ENCODE results near the gene ZNF621. TPM values are rescaled to one million over a fixed set of nuclear protein-coding genes. Genes with fewer than 3 reads are reported as not detected.
A peak's percentile ranks its signal among the peaks of the same experiment; 100 is the strongest.
"Not testable (repeated sequence)": the region's sequence is repeated elsewhere in the genome, so short reads cannot be mapped to it uniquely, and the experiment has no call there.

The ZNF621 gene
- total RNA-seq, 1 donor from 2014 or later: 8.7 TPM

DNA sequence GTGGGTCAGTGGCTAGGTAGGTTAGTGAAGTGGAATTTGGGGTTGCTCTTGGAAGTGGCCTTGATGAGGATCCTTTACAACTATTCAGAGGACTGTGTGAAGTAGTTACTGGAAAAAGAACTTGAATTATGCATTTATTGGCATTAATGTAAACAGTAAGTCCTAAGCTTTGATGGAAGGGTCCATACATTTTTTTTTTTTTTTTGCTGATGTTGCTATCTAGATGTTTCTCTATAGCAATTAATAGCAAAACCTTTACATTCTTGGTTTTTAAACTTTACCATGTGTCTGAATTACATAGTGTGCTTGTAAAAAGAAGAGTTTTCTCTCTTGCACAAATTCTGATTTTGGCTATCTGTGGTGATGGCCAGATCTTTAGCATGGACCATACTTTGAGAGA, 9.5 kb downstream of the ZNF621 start:
- DNase-seq (ENCODE audit: low read depth): no peak

DNA sequence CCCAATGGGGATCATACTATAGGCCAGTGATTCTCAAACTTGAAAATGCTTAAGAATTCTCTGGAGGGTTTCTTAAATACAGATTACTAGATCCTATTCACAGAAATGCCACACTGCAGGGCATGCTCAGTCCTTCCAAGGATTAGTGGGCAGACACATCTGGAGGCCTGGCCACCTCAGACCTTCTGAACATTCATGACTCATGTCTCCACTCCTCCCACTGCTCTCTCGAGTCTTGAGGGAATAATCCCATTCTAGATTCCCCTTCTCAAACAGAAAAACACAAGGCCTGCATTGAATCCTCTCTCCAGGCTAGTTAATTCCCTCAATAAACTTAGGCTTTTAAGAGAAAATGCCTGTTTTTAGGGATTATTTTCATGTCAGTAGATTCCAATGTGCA, 22.1 kb downstream of the ZNF621 start:
- peak; percentile 79 for DNase-seq (ENCODE audit: low read depth)

DNA sequence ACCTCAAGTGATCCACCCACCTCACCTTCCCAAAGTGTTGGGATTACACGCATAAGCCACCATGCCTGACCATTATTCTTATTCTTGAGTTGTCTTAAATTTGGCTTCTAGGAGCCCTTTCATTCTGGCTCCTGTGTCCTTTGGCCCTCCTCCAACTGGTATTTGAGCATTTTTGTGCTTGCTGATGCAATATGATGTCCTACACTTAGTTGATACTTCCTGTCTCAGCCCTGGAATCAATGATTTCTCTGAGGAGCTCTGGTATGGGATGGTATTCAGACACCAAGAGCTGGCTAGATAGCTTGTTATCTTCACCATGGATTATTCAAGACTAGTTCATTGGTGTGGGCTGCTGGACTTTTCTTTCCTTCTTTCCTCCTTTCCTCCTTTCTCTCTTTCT, 25.4 kb downstream of the ZNF621 start:
- DNase-seq (ENCODE audit: low read depth): no peak

DNA sequence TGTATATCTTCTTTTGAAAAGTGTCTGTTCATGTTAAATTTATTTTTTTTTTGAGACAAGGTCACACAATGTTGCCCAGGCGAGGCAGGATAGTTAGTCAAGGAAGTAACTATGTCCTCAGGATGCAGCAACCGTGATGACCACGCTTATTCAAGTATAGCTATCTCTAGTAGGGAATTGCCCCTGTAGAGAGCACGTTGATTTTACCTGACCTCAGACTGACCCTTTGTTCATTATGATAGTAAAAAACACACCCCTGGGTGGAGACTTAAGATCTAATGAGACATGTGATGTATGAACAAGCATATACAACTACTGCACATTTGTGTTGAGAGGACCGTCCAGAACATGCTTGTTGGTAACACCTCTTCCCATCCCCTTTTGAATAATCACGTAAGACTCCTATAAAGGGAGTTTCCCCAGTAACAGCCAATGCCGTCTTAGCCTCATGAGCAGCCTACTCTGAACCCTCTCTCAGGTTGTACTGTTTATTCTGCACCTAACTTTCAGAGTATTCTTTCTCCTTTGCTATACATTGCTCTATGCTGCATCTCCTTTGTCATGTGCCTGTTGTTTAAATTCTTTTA, 32.9 kb downstream of the ZNF621 start:
- DNase-seq (ENCODE audit: low read depth): no peak

DNA sequence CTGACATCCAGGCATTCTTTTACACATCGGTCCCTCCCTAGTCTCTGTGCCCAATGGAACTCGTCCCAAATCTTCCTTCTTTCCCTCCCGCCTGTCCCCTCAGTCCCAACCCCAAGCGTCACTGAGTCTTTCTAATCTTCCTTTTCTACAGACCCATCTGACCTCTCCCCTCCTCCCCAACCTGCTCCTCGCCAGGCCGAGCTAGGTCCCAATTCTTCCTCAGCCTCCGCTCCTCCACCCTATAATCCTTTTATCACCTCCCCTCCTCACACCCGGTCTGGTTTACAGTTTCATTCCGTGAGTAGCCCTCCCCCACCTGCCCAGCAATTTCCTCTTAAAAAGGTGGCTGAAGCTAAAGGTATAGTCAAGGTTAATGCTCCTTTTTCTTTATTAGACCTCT, 37.7 kb downstream of the ZNF621 start:
- not testable (repeated sequence) for DNase-seq (ENCODE audit: low read depth)

DNA sequence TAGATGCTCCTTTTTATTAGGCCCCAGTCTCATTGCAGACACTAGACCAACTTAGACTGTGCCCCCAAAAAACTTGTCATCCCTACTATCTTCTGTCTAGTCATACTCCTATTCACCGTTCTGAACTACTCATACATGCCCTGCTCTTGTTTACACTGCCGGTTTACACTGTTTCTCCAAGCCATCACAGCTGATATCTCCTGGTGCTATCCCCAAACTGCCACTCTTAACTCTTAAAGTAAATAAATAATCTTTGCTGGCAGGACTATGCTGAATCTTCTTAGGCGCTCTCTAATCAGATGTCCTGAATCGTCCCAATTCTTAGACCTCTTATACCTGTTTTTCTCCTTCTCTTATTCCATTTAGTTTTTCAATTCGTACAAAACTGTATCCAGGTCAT, 40.9 kb downstream of the ZNF621 start:
- not testable (repeated sequence) for DNase-seq (ENCODE audit: low read depth)

DNA sequence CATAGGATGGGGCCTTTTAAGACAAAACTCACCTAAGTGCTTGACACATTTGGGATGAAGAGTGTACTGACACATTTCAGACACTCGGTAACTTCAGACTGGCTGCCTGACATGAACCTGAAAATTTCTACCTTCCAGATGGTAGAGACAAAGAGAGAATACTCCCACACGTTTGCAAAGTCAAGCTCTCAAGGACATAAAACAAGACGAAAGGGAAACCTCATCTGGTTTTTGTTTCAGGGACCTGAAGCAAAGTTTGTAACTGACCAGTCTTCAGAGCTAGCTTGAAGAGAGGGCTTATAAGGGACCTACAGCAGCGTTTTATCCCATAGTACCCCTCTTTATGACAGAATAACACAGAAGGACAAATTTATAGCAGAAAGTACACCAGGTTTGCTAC, 41.9 kb downstream of the ZNF621 start:
- DNase-seq (ENCODE audit: low read depth): no peak

DNA sequence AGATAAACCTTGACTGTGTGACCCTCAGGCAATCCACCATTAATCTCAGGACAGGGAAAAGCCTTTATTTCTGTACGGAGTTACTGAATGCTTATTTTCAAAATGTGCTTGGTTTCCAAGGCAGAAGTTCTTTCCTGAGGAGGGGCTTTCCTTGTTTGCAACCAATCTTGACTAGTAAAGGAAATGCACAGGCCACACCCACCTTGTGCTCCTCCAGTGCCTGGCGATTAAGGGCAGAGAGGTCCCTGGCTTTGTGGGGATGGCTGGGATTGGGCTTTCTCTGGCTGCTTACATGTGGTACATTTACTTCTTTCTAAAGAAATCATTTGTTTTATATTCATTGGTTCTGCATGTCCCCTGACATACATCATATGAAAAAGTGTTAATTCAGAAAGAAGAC, 47.8 kb downstream of the ZNF621 start:
- no peak for DNase-seq (ENCODE audit: low read depth)

DNA sequence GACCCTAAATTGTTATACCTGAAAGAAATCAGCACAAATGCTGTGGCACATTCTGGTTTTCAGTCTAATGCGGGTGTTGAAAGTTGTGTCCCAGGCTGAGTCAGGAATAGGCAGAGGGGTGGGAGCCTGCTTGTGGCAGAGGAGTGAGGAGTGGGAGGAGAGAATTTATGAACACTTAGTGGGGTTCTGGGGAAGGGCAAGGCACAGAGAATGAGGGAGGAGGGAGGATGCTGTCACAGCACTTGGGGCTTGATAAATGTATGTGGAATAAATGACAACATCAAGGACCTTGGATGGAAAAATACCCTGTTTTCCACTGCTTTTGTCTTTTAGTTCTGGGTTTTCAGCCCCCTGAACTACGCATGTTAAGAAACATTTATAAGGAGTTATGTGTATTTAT, 49.3 kb downstream of the ZNF621 start:
- DNase-seq (ENCODE audit: low read depth): no peak

DNA sequence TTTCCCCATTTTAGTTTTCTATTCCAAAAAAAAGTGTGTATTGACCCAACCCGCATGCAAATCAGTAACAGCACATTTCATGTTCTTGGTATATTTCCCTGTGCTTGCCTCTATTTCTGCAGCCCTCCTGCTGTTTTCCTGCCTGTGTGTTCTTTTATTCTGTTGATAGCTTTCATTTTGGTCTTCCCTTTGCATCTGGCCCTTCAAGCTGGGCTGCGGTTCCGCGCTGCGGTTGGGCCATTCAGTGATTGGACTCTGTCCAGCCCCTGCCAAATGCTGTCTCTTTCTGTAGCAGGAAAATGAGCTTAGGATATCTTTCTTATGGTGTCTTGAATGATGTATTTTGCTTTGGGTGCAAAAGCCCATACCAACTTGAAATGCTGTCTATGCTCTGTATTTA, 49.9 kb downstream of the ZNF621 start:
- peak; percentile 86 for DNase-seq (ENCODE audit: low read depth)

DNA sequence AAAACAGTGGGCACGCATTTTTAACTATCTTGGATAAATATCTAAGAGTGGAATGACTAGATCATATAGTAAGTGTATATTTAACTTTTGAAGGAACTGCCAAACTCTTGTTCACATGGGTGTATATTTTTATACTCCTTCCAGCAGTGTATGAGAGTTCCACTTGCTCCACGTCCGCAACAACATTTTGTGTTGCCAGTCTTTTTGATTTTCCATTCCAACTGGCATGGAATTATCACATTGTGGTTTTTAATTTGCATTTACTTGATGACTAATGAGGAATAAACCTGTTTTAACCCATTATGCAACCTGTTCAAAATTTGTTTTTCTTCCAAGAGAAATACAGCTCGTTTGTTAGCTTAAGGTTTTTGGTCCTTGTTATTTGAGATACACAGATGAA, 51.6 kb downstream of the ZNF621 start:
- DNase-seq (ENCODE audit: low read depth): no peak

DNA sequence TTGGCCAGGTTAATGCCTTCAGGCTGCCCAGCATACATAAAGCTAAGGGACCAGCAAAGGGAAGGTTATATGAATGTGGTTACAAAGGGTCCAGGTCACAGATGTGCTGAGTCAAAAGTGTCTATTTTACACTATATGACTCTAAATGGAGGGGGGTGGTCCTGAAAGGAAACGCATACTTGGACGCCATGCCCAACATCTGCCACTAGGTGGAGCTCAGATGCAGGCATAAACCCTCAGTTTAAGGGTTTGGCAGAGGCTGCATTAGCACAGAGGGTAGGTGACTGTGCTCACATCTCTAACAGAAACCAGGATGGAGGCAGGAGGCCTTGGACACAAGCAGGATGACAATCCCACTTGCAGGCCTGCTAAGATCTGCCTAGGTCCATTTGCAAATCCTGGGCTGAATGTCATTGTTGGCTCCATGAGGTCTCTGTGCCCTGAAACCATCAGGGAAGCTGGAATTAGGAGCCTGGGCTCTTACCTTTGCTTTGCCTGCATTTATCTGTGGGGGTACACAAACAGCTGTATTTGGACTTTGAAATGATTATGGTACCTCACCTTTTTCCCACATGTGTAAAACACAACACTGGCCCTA, 55.8 kb downstream of the ZNF621 start:
- peak; percentile 78 for DNase-seq (ENCODE audit: low read depth)

DNA sequence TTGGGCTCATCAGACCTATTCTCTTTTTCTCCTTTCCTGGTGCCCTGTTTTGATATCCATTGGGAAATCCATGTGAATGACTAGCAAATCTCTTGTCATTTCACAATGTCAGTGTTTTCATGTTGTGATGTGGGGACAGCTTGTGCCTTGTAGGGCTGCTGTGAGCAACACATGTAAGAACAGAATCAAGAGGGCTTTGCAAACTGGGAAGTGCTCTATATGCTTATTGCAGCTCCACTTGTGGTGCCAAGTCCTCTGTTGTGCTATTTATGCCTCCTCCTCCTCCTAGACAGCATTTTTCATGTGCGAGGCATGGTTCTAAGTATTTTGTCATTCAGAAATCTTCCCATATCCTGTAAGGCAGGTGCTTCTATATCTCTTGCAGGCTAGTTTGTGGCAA, 56.4 kb downstream of the ZNF621 start:
- no peak for DNase-seq (ENCODE audit: low read depth)

DNA sequence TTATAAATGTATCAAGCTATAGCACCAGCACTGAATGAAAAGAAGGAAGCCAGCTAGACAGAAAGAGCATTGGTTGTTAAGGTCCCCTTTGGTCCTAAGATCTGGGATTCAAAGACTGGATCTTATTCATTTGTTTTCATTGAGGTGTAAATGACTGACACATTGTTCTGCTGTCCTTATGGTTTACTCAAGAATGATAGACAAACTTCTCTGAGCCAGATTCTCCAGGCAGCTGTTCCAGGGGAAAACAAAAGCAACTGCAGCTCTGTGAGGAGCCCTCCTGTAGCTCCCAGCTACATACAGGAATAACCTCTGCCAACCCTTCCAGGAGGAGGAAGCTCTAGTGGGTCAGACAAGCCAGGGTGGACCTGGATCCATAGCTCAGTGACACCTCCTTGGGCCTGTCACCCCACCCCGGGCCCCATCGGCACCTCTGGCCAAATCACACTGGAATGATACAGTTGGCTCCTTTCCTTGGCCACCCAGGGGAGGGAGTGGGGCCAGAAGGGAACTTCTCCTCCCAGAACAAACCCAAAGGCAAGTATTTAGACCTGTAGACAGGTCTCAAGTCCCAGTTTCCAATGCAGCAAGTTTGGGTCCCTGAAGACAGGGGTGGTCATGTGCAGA, 57.8 kb downstream of the ZNF621 start:
- DNase-seq (ENCODE audit: low read depth): peak; percentile 75

DNA sequence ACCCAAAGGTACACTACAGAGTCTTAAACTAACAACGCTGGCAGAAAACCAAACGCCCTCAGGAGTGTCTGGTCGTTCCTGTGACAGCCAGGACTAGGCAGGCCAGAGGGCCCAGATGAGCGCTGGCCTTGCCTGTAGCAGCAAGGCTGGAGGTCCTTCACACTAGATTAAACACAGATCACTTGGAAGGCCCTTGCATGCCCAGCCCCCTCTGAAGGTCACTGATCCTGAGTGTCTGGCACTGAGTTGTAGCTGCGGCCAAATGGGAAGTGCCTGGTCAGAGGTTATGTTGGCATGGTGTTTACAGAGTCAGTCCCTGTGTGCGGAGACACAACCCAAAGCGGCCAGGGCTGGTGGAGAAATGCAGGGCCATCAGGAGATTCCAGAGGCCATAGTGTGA, 58.9 kb downstream of the ZNF621 start:
- DNase-seq (ENCODE audit: low read depth): no peak

DNA sequence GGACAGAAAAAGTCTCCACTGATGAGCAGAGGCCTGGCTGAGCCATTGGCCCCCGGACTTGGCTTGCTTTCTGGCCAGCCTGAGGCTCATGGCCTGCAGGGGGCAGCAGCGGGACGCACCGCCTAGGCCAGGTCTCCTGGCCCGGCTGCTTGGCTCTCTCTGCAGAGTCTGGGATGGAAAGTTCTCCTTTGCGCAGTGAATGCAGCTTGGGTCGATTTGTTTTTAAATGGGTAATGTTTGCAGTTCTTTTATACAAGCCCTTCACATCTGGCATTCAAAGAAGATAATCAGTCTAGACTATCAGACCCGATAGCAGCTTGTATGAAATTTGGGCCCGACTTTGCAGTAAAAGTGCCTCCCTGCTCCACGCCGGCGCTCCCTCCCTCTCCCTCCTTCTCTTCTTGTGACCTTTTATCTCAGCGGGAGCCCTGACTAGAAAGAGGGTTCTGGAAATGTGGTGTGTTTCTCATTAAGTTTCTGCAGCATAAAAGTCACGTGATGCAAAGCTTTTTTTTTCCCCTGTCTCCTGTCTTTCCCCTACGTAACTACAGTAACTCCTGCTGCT, 59.9 kb downstream of the ZNF621 start:
- DNase-seq (ENCODE audit: low read depth): peak; percentile 83

DNA sequence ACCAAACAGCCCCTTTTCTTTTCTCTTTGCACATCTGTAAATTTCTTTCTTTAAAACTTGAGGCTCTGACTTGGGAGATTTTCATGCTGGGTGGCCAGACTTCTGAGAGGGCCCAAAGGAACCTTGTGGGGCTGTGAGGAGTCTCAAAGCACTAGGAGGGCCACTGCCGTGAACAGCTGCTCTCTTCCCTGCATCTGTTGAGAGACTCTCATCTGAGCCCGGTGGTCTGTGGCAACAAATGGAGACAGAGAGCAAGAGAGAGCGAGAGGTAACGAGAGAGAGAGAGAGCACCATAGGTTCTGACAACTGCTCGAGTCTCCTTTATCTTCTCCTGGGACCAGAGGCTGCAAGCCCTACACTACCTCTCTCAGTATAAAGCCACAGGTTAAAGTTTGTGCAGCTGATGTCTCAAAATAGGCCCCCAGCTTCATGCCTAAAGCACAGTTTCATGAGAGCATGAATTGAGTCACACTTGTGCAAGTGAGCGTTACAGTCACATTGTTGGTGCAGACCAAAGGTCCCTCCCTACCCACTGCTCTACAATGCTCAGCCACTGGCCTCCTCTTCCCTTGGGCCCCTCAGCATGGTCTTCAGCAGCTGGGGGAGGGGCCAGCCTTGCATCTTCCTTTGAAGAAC, 60.7 kb downstream of the ZNF621 start:
- peak; percentile 44 for DNase-seq (ENCODE audit: low read depth)

DNA sequence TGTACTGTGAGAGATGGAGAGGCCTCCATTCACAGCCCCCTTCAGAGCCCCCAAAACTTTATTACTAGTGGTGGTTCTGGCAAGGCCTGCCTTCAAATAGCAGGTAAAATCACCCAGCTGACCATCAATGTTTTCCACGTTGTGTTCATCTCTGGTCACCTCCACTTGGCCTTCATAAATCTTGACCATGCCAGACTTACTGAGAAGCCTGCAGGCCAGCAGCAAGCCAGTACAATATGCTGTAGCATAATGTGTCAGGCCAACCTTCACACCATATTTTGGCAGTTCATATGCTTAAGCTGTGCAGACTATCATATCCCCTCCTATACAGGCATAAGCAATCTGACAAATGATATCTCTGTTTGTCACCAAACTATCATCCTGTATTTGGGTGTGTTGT, 62.1 kb downstream of the ZNF621 start:
- DNase-seq (ENCODE audit: low read depth): no peak

DNA sequence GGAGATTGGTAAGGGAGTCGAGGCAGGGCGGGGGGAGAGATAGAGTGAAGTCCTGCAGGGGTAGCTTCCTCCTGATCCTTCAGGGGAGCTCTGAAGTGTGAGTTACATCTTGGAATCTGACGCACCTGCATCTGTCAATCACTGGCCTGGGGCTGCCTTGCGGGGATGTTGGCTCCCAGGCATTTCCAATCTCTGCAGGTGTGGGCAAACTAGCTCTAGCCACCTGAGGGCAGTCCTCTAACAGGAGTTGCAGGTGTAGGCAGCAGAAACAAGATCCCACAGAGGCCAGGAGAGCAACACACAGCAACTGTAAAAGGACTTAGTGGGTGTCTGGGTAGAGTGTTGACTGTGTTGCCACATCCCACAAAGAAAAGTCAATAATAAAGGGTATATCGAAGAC, 63.6 kb downstream of the ZNF621 start:
- no peak for DNase-seq (ENCODE audit: low read depth)
